ENCODE measurements around the gene CPEB4.

CPEB4 gene

GRCh38 chr5:173853370-173854131 is 34.6 kb upstream of the CPEB4 start:
- DNase-seq (ENCODE audit: insufficient read length, low spot score): no peak
- FAIRE-seq: no peak
- no peak for TF ChIP-seq POLR2A (IDR thresholded peaks at IDR 0.05; ENCODE audit: low read depth, low read length)

- FAIRE-seq: no peak
- TF ChIP-seq POLR2A (IDR thresholded peaks at IDR 0.05; ENCODE audit: low read depth, low read length): no peak
- no peak for DNase-seq (ENCODE audit: insufficient read length, low spot score)
Measured at GRCh38 chr5:173855162-173855994, 32.8 kb upstream of the CPEB4 start.

- FAIRE-seq (no peak), DNase-seq (ENCODE audit: insufficient read length, low spot score) (no peak)
- no peak for TF ChIP-seq POLR2A (IDR thresholded peaks at IDR 0.05; ENCODE audit: low read depth, low read length)
Measured at GRCh38 chr5:173855995-173856656, 32.0 kb upstream of the CPEB4 start.

GRCh38 chr5:173857234-173857633 is 30.9 kb upstream of the CPEB4 start:
- TF ChIP-seq POLR2A (IDR thresholded peaks at IDR 0.05; ENCODE audit: low read depth, low read length): no peak
- FAIRE-seq (no peak), DNase-seq (ENCODE audit: insufficient read length, low spot score) (no peak)

GRCh38 chr5:173858021-173858669 is 30.0 kb upstream of the CPEB4 start:
- no peak for TF ChIP-seq POLR2A (IDR thresholded peaks at IDR 0.05; ENCODE audit: low read depth, low read length)
- no peak for DNase-seq (ENCODE audit: insufficient read length, low spot score)
- no peak for FAIRE-seq

GRCh38 chr5:173858670-173859407 is 29.3 kb upstream of the CPEB4 start:
- no peak for DNase-seq (ENCODE audit: insufficient read length, low spot score)
- no peak for TF ChIP-seq POLR2A (IDR thresholded peaks at IDR 0.05; ENCODE audit: low read depth, low read length)
- no peak for FAIRE-seq

GRCh38 chr5:173859408-173860159 is 28.6 kb upstream of the CPEB4 start:
- FAIRE-seq (no peak), DNase-seq (ENCODE audit: insufficient read length, low spot score) (no peak)
- TF ChIP-seq POLR2A (IDR thresholded peaks at IDR 0.05; ENCODE audit: low read depth, low read length): no peak

GRCh38 chr5:173862047-173862477 is 26.1 kb upstream of the CPEB4 start:
- no peak for TF ChIP-seq POLR2A (IDR thresholded peaks at IDR 0.05; ENCODE audit: low read depth, low read length)
- no peak for FAIRE-seq
- DNase-seq (ENCODE audit: insufficient read length, low spot score): no peak

GRCh38 chr5:173863359-173863758 is 24.8 kb upstream of the CPEB4 start:
- DNase-seq (ENCODE audit: insufficient read length, low spot score) (no peak), FAIRE-seq (no peak)
- no peak for TF ChIP-seq POLR2A (IDR thresholded peaks at IDR 0.05; ENCODE audit: low read depth, low read length)

- FAIRE-seq: no peak
- TF ChIP-seq POLR2A (IDR thresholded peaks at IDR 0.05; ENCODE audit: low read depth, low read length): no peak; the same call in 1 of the 2 replicates
- no peak for DNase-seq (ENCODE audit: insufficient read length, low spot score)
Measured at GRCh38 chr5:173864126-173865050, 23.8 kb upstream of the CPEB4 start.

- TF ChIP-seq POLR2A (IDR thresholded peaks at IDR 0.05; ENCODE audit: low read depth, low read length): no peak
- FAIRE-seq (no peak), DNase-seq (ENCODE audit: insufficient read length, low spot score) (no peak)
Measured at GRCh38 chr5:173866243-173866857, 21.8 kb upstream of the CPEB4 start.
